Transverse colon (tissue), 4 donors: ENCODE measurements around the gene KCND2. TPM values are rescaled to one million over a fixed set of nuclear protein-coding genes. Genes with fewer than 3 reads are reported as not detected.
A peak's percentile ranks its signal among the peaks of the same experiment; 100 is the strongest.

Experiments used
- DNase-seq: peaks from one replicate; pipeline ENCODE4 v3.0.0-alpha.2; 2019
- H3K27ac ChIP-seq, 4 donors: fragments of 200-600 bp; sonication (generic); 2 replicates each; pipeline ENCODE4 v1.5.1; 2016 to 2018; ENCODE audit warnings: inconsistent platforms in 4 of 4
- H3K27me3 ChIP-seq: fragments of 200-600 bp; sonication (generic); 2 replicates; pipeline ENCODE4 v1.5.1; 2017; ENCODE audit warnings: inconsistent platforms
- H3K36me3 ChIP-seq, 4 donors: fragments of 200-600 bp; sonication (generic); 2 replicates each; pipeline ENCODE4 v1.5.1; 2017 to 2019; ENCODE audit warnings: inconsistent platforms in 4 of 4
- H3K4me1 ChIP-seq, 4 donors: fragments of 200-600 bp; sonication (generic); 2 replicates each; pipeline ENCODE4 v1.5.1; 2017 to 2020; ENCODE audit warnings: inconsistent platforms in 4 of 4
- H3K4me3 ChIP-seq, 4 donors: fragments of 200-600 bp; sonication (generic); 1 replicate in 1 of 4; 2 replicates in 3 of 4; pipeline versions ENCODE4 v1.5.1 to v1.6.1; 2017 to 2019; ENCODE audit warnings: inconsistent platforms in 4 of 4
- H3K9me3 ChIP-seq, 2 donors: fragments of 200-600 bp; sonication (generic); 2 replicates each; pipeline ENCODE4 v1.5.1; 2017 to 2019; ENCODE audit warnings: inconsistent platforms in 2 of 2
- EP300 ChIP-seq: sonication (generic); formaldehyde crosslinking; IDR thresholded peaks from one replicate; pipeline ENCODE4 v1.6.1; 2017; ENCODE audit warnings: antibody characterized with exemption, low read depth
- POLR2A ChIP-seq: fragments of 450-650 bp; IDR thresholded peaks from one replicate; pipeline ENCODE4 v1.6.1; 2016; ENCODE audit warnings: antibody characterized with exemption, mild to moderate bottlenecking, moderate library complexity
- POLR2AphosphoS5 ChIP-seq, 3 donors: sonication (generic); formaldehyde crosslinking; IDR thresholded peaks; one replicate each; pipeline ENCODE4 v1.6.1; 2016; ENCODE audit warnings: antibody characterized with exemption in 3 of 3
- WGBS, 2 donors: methylation state at CpG; one replicate each; pipeline ENCODE4 v1.1.5; 2018; ENCODE audit warnings: low coverage in 1 of 2; 5-methylcytosine and 5-hydroxymethylcytosine counted together
- in situ Hi-C, 4 donors: fragments of 200-750 bp; cut with MboI; loops; one replicate each; pipeline versions ENCODE4 v1.15.0 to v1.15.1; 2017; ENCODE audit warnings: low sequenced_read_pairs in 3 of 4, low pct_ligation_motif_present in 1 of 4, low pct_unique_long_range_greater_than_20kb in 1 of 4
- intact Hi-C: fragments of 100-400 bp; cut with DNase I; formaldehyde crosslinking; loops from one replicate; pipeline ENCODE4 v1.15.1; 2023; ENCODE audit warnings: low total_unique reads
- total RNA-seq, 4 donors: library from RNA; depleted of rRNA; stranded (reverse); fragments of >200 nt; gene quantifications; one replicate each; pipeline ENCODE4 v1.1.0, GENCODE V29; 2016
- TF ChIP-seq, protein P1 (sequence below), 5 experiments: fragments of 200-600 bp in 3 of 5; fragments of 450-650 bp in 2 of 5; sonication (generic) in 3 of 5; IDR thresholded peaks; 1 replicate in 2 of 5; 2 replicates in 3 of 5; pipeline ENCODE4 v1.5.1; 2016 to 2017; ENCODE audit warnings: antibody characterized with exemption in 5 of 5, inconsistent platforms in 3 of 5, mild to moderate bottlenecking in 2 of 5, moderate library complexity in 1 of 5

The KCND2 gene
- total RNA-seq, 4 donors from 2014 or later = 0.14 to 1.00 (median 0.32) TPM; not detected in 1

DNA sequence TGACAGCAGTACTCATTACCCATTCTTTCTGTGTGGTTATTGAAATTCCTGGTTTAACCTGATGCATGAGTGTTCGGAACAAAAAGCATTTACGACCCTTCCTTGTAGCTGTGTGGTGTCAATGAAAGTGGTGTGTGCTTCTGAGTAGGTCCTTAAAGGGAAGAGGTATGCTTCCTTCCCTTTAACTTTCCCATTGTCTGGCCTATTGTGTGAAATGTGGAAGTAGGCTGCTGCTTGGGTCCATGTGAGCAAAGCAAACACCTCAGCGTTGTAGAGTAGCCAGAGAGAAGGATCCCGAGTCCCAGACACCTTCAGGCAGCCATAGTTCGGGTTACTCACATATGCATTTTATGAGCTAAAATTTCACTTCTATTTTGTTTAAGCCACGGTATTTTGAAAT is 510.3 kb downstream of the KCND2 start:
- DNase-seq = no peak
- H3K27me3 ChIP-seq = no peaks in the 10 kb centered on the region
- no peak overlapping the region for H3K4me3 ChIP-seq
- no peak overlapping the region for H3K27ac ChIP-seq
- H3K4me1 ChIP-seq = no peaks in the 10 kb centered on the region
- intact Hi-C loops = loop anchor here (5.0 kb wide), 1 partner anchor 831 kb away; no protein-coding TSS in a partner anchor
- no peaks in the 10 kb centered on the region for H3K9me3 ChIP-seq
- TF ChIP-seq POLR2A (no peak), EP300 (no peak), POLR2AphosphoS5 (IDR thresholded peaks at IDR 0.05) (no peak)
- TF ChIP-seq, protein P1, sequence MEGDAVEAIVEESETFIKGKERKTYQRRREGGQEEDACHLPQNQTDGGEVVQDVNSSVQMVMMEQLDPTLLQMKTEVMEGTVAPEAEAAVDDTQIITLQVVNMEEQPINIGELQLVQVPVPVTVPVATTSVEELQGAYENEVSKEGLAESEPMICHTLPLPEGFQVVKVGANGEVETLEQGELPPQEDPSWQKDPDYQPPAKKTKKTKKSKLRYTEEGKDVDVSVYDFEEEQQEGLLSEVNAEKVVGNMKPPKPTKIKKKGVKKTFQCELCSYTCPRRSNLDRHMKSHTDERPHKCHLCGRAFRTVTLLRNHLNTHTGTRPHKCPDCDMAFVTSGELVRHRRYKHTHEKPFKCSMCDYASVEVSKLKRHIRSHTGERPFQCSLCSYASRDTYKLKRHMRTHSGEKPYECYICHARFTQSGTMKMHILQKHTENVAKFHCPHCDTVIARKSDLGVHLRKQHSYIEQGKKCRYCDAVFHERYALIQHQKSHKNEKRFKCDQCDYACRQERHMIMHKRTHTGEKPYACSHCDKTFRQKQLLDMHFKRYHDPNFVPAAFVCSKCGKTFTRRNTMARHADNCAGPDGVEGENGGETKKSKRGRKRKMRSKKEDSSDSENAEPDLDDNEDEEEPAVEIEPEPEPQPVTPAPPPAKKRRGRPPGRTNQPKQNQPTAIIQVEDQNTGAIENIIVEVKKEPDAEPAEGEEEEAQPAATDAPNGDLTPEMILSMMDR (IDR thresholded peaks at IDR 0.05) = no peak
- in situ Hi-C loops = no loop called here
- WGBS, 2 donors = 65 to 81% methylated on average over 5 to 6 of the region's 6 CpGs
- H3K36me3 ChIP-seq = peaks cover 0 to 1% (median 0%) of the 10 kb centered on the region in 4 donors

DNA sequence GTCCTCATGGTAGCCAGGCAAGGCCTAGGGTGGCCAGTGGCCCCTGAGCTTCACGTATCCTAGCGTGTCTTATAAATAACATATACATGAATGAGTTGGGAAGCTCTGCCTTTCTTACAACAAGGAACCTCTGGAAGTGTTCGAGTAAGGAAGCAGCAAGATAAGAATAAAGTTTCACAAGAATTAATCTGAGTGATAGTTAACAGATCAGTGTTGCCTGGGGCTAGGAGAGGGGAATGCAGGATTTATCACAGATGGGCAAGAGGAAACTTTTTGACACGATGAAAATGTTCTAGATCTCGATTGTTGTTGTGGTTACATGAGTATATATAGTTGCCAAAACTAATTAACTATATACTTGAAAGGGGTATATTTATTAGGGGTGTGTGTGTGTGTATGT is 510.7 kb downstream of the KCND2 start:
- intact Hi-C loops (loop anchor here (5.0 kb wide), 1 partner anchor 831 kb away; no protein-coding TSS in a partner anchor), in situ Hi-C loops (no loop called here)
- no peaks in the 10 kb centered on the region for H3K27me3 ChIP-seq
- no peak for TF ChIP-seq POLR2A
- no peak for TF ChIP-seq POLR2AphosphoS5 (IDR thresholded peaks at IDR 0.05)
- no peak for TF ChIP-seq EP300
- TF ChIP-seq, protein P1 (IDR thresholded peaks at IDR 0.05) = no peak
- WGBS, 2 donors = 76 to 81% methylated on average over 4 to 5 of the region's 5 CpGs
- DNase-seq = no peak
- H3K27ac ChIP-seq = no peak overlapping the region
- H3K4me3 ChIP-seq = no peak overlapping the region
- peaks cover 0 to 1% (median 0%) of the 10 kb centered on the region in 4 donors for H3K36me3 ChIP-seq
- H3K4me1 ChIP-seq = no peaks in the 10 kb centered on the region
- H3K9me3 ChIP-seq = no peaks in the 10 kb centered on the region

DNA sequence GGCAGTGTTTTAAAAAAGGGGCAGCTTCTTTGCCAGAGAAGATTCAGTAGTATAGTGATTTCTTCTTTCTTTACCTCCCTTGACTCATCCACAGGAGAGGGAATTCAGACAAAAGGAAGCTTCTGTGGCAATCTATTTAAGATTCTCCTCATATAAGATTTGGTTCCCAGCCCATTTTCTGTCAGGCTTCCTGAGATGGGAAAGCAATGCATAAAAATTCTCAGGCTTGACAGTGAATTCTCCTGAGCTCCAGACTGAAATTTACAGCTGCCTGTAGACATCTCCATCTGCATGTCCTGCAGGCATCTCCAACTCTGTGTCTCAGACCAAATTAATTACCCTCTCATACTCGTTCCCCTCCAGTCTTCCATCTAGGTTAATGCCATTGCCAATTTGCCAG is 512.1 kb downstream of the KCND2 start:
- Histone ChIP-seq H3K36me3 (peaks cover 0 to 1% (median 0%) of the 10 kb centered on the region in 4 donors), H3K9me3 (no peaks in the 10 kb centered on the region), H3K27ac (no peak overlapping the region), H3K27me3 (no peaks in the 10 kb centered on the region), H3K4me1 (no peaks in the 10 kb centered on the region), H3K4me3 (no peak overlapping the region)
- in situ Hi-C loops (no loop called here), intact Hi-C loops (no loop called here)
- no peak for DNase-seq
- WGBS, 2 donors = 67% methylated on average over 1 of the region's 1 CpG; no CpG with 5 or more reads in 1 of the 2 donors
- TF ChIP-seq POLR2A (no peak), EP300 (no peak)

DNA sequence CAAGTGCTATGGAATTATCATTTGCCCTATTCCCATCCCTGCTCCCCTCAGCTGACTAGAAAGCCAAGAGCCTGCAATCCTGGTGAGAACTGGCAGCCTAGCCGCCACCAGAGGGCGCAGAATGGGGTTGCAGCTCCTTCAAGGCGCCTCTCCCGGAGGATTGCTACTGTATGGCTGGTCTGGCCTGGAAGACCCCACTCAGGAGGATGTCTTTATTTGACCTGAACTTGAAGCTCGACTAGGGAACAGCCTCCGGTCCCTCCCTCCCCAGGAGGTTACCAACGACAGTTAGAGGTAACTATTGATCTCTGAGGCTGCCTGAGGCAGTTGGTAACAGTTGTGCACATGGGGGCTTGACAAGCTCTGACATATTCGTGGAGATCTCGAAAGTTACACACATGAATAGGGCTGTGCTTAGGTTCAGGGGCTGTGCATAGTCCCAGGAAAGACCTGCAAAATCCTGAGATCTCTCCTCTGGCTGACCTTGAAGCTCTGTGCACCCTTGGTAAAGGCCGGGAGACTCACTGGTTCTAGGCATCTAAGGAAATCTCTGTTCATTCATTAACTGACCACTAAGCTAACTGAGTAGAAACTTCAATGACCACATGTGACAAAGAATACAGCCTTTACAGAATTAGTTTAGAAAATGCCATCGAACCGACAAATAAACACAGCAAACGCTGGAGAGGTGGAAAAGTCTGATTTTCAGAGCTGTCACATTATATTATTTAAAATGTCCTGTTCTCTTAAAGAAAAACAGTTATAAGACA is 519.3 kb downstream of the KCND2 start:
- in situ Hi-C loops = loop anchor here in 1 of 4 donors (10.0 kb wide), 1 partner anchor 143 kb away; no protein-coding TSS in a partner anchor
- 50 to 93% methylated on average over 3 to 13 of the region's 13 CpGs for WGBS, 2 donors

More for the DNA sequence above, 519.3 kb downstream of the KCND2 start:
- Histone ChIP-seq H3K9me3 (no peaks in the 10 kb centered on the region), H3K27ac (no peak overlapping the region), H3K4me3 (no peak overlapping the region), H3K4me1 (no peaks in the 10 kb centered on the region), H3K27me3 (no peaks in the 10 kb centered on the region), H3K36me3 (peaks cover 0 to 1% (median 0%) of the 10 kb centered on the region in 4 donors)
- intact Hi-C loops = loop anchor here (10.0 kb wide), 1 partner anchor 63 kb away; the partner anchor contains the start of gene TSPAN12
- peak; percentile 75 for DNase-seq
- TF ChIP-seq, protein P1 (IDR thresholded peaks at IDR 0.05) = peak; percentile 59 to 82 (median 72)
- TF ChIP-seq POLR2A (no peak), POLR2AphosphoS5 (IDR thresholded peaks at IDR 0.05) (no peak), EP300 (no peak)
